HEK293 (cell line): ENCODE results near the gene ADD1.

ENCODE experiments used
- CTCF ChIA-PET: fragments of 350-600 bp; formaldehyde crosslinking; extraction: SDS; loops from one replicate; lab custom pipeline; 2021; ENCODE audit warnings: antibody characterized with exemption; lab: Yijun Ruan, JAX
- POLR2A ChIA-PET: fragments of 300-600 bp; formaldehyde crosslinking; extraction: SDS; loops from one replicate; lab custom pipeline; 2020; ENCODE audit warnings: antibody characterized with exemption, inconsistent platforms; lab: Yijun Ruan, JAX
- H3K27ac ChIP-seq: fragments of 200-500 bp; sonication (Bioruptor generic); 2 replicates; pipeline ENCODE4 v1.5.1; 2014; ENCODE audit warnings: low read depth, low read length, control low read depth, inconsistent platforms; ENCODE audit errors: extremely low read depth
- H3K36me3 ChIP-seq, 2 experiments: fragments of 200-500 bp in 1 of 2; sonication (Bioruptor generic) in 1 of 2; 1 replicate in 1 of 2; 2 replicates in 1 of 2; pipeline ENCODE4 v1.5.1; 2014 to 2017; ENCODE audit warnings: inconsistent platforms in 2 of 2, low read length in 2 of 2; ENCODE audit not compliant: control insufficient read depth in 2 of 2, insufficient read depth in 1 of 2
- H3K4me1 ChIP-seq: fragments of 200-500 bp; sonication (Bioruptor generic); 2 replicates; pipeline ENCODE4 v1.5.1; 2014; ENCODE audit warnings: mild to moderate bottlenecking, low read length, inconsistent platforms; ENCODE audit not compliant: control insufficient read depth, insufficient read depth
- H3K4me3 ChIP-seq: 2 replicates; pipeline ENCODE4 v1.5.1; 2011; ENCODE audit warnings: low read depth, mild to moderate bottlenecking, control low read depth, low read length, moderate library complexity
- H3K9me3 ChIP-seq: fragments of 200-500 bp; sonication (Bioruptor generic); 2 replicates; pipeline ENCODE4 v1.5.1; 2014; ENCODE audit warnings: low read depth, low read length, inconsistent platforms; ENCODE audit not compliant: control insufficient read depth, insufficient read depth
- KLF1 ChIP-seq: fragments of 450-650 bp; formaldehyde crosslinking; IDR thresholded peaks from 2 replicates; pipeline ENCODE4 v1.5.1; 2016; ENCODE audit warnings: missing biosample characterization, missing genetic modification characterization
- RBAK ChIP-seq: fragments of 450-650 bp; formaldehyde crosslinking; IDR thresholded peaks from 2 replicates; pipeline ENCODE4 v1.5.1; 2016; ENCODE audit warnings: missing biosample characterization, missing genetic modification characterization
- REPIN1 ChIP-seq: fragments of 450-650 bp; formaldehyde crosslinking; IDR thresholded peaks from 2 replicates; pipeline ENCODE4 v1.5.1; 2017; ENCODE audit warnings: missing biosample characterization, missing genetic modification characterization, low read depth
- ZBTB21 ChIP-seq: fragments of 450-650 bp; formaldehyde crosslinking; IDR thresholded peaks from 2 replicates; pipeline ENCODE4 v1.5.1; 2017; ENCODE audit warnings: missing biosample characterization, missing genetic modification characterization
- ZBTB7A ChIP-seq: fragments of 450-650 bp; formaldehyde crosslinking; IDR thresholded peaks from 2 replicates; pipeline ENCODE4 v1.5.1; 2016; ENCODE audit warnings: low read depth, missing biosample characterization, missing genetic modification characterization
- ZFP69B ChIP-seq: fragments of 450-650 bp; formaldehyde crosslinking; IDR thresholded peaks from 2 replicates; pipeline ENCODE4 v1.5.1; 2016; ENCODE audit warnings: missing biosample characterization, missing genetic modification characterization
- ZNF121 ChIP-seq: fragments of 450-650 bp; formaldehyde crosslinking; IDR thresholded peaks from 2 replicates; pipeline ENCODE4 v1.5.1; 2016; ENCODE audit warnings: missing biosample characterization, missing genetic modification characterization
- ZNF2 ChIP-seq: fragments of 450-650 bp; formaldehyde crosslinking; IDR thresholded peaks from 2 replicates; pipeline ENCODE4 v1.5.1; 2016; ENCODE audit warnings: missing biosample characterization, missing genetic modification characterization
- ZNF211 ChIP-seq: fragments of 450-650 bp; formaldehyde crosslinking; IDR thresholded peaks from 2 replicates; pipeline ENCODE4 v1.5.1; 2016; ENCODE audit warnings: low read depth, missing biosample characterization, missing genetic modification characterization
- ZNF274 ChIP-seq, 2 experiments: fragments of 200-500 bp in 1 of 2; fragments of 450-650 bp in 1 of 2; sonication (Bioruptor generic) in 1 of 2; formaldehyde crosslinking in 1 of 2; IDR thresholded peaks; 2 replicates each; pipeline versions ENCODE4 v1.5.1 to v1.6.1; 2014 to 2016; ENCODE audit warnings: borderline replicate concordance in 1 of 2, inconsistent platforms in 1 of 2, low read length in 1 of 2, missing biosample characterization in 1 of 2, missing genetic modification characterization in 1 of 2
- ZNF514 ChIP-seq: fragments of 450-650 bp; formaldehyde crosslinking; IDR thresholded peaks from 2 replicates; pipeline ENCODE4 v1.5.1; 2016; ENCODE audit warnings: missing biosample characterization, missing genetic modification characterization
- ZNF529 ChIP-seq: fragments of 450-650 bp; formaldehyde crosslinking; IDR thresholded peaks from 2 replicates; pipeline ENCODE4 v1.5.1; 2017; ENCODE audit warnings: missing genetic modification characterization, missing biosample characterization; ENCODE audit not compliant: insufficient replicate concordance
- ZNF701 ChIP-seq: fragments of 450-650 bp; formaldehyde crosslinking; IDR thresholded peaks from 2 replicates; pipeline ENCODE4 v1.5.1; 2016; ENCODE audit warnings: missing biosample characterization, missing genetic modification characterization
- ZNF747 ChIP-seq: fragments of 450-650 bp; formaldehyde crosslinking; IDR thresholded peaks from 2 replicates; pipeline ENCODE4 v1.5.1; 2016; ENCODE audit warnings: missing biosample characterization, missing genetic modification characterization
- ZNF768 ChIP-seq: fragments of 450-650 bp; formaldehyde crosslinking; IDR thresholded peaks from 2 replicates; pipeline ENCODE4 v1.5.1; 2018; ENCODE audit warnings: missing biosample characterization, mild to moderate bottlenecking, missing genetic modification characterization
- TF ChIP-seq, protein P1 (sequence below): IDR thresholded peaks from 2 replicates; pipeline ENCODE4 v1.6.1; 2011; ENCODE audit warnings: mild to moderate bottlenecking, low read depth, low read length, borderline replicate concordance
- TF ChIP-seq, protein P2 (sequence below): fragments of 450-650 bp; formaldehyde crosslinking; IDR thresholded peaks from 2 replicates; pipeline ENCODE4 v1.5.1; 2017; ENCODE audit warnings: missing biosample characterization, missing genetic modification characterization
- TF ChIP-seq, protein P3 (sequence below): fragments of 450-650 bp; formaldehyde crosslinking; IDR thresholded peaks from 2 replicates; pipeline ENCODE4 v1.5.1; 2016; ENCODE audit warnings: missing biosample characterization, missing genetic modification characterization, low read depth
- TF ChIP-seq, protein P4 (sequence below): fragments of 450-650 bp; formaldehyde crosslinking; IDR thresholded peaks from 2 replicates; pipeline ENCODE4 v1.5.1; 2017; ENCODE audit warnings: missing biosample characterization, missing genetic modification characterization
- TF ChIP-seq, protein P5 (sequence below): fragments of 450-650 bp; formaldehyde crosslinking; IDR thresholded peaks from 2 replicates; pipeline ENCODE4 v1.5.1; 2016; ENCODE audit warnings: missing biosample characterization, missing genetic modification characterization

ADD1 gene

DNA sequence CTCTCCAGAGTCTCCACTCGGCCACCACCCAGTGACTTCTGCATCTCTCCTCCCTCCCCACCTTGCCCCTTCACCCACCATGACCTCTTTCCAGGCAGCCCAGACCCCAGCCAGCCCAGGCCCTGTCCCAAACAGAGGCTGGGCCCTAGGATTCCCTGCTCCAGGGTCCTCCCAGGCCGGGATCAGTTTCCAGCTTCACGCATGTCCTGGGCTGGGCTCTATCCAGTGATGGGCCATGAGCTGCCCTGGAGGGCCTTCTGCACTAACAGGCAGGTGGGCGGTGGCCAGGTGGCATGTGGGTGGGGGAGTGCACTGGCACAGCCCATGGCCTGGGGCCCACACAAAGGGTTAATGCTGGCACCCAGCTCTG is 20.4 kb upstream of the ADD1 start (continued):
- no peak for TF ChIP-seq ZNF121
- TF ChIP-seq ZBTB7A = no peak
- TF ChIP-seq ZNF529 = no peak
- no peak for TF ChIP-seq ZNF274 (IDR thresholded peaks at IDR 0.05; ENCODE audit: low read length)
- no peak for TF ChIP-seq ZNF274 (tag by site-specific recombination; IDR thresholded peaks at IDR 0.05; ENCODE audit: borderline replicate concordance)

DNA sequence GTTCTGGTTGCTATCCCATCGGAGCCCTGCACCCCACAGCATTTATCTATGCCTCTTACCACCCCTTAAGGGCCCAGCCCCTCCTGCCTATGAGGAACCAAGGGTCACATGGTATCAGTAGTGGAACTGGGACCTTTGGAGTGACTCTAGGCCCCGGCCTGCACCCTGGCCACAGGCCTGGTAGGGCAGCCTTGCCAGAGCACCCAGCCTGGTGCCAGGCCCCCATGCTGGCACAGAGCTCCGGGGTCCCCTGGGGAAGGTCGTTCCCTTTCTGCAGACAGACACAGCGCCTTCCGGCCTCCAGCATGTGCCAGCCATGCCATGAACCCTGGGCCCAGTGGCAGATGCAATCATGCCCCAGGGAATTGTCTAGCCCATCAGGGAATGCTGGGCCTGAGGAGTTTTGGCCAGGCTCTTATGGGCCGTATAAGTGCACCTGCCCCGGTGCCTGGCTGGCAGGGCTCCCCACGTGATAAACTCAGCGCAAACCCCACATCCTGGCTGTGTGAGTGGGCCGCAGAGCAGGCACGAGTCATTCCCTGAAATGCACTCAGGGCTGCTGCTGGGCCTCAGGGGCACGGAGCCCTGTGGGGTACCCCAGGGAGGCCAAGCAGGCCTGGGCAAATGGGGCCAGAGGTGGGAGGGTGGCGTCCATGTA is 19.8 kb upstream of the ADD1 start:
- Histone ChIP-seq H3K27ac (no peak overlapping the region), H3K9me3 (no peaks in the 10 kb centered on the region), H3K4me3 (no peak overlapping the region), H3K4me1 (no peaks in the 10 kb centered on the region), H3K36me3 (peaks cover 0 to 82% of the 10 kb centered on the region in 2 experiments; a peak in 1 of 3 replicates)
- POLR2A ChIA-PET = no interaction called here
- CTCF ChIA-PET = no interaction called here
- TF ChIP-seq ZFP69B (no peak), ZNF2 (tag by site-specific recombination) (no peak), KLF1 (tag by site-specific recombination) (no peak), ZNF701 (no peak), ZBTB21 (tag by site-specific recombination) (no peak), ZNF768 (tag by site-specific recombination) (no peak), RBAK (no peak), REPIN1 (tag by site-specific recombination) (no peak), ZNF211 (no peak), ZNF514 (tag by site-specific recombination) (no peak), ZNF747 (no peak)
- TF ChIP-seq, protein P1, sequence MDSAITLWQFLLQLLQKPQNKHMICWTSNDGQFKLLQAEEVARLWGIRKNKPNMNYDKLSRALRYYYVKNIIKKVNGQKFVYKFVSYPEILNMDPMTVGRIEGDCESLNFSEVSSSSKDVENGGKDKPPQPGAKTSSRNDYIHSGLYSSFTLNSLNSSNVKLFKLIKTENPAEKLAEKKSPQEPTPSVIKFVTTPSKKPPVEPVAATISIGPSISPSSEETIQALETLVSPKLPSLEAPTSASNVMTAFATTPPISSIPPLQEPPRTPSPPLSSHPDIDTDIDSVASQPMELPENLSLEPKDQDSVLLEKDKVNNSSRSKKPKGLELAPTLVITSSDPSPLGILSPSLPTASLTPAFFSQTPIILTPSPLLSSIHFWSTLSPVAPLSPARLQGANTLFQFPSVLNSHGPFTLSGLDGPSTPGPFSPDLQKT = no peak
- TF ChIP-seq, protein P2, sequence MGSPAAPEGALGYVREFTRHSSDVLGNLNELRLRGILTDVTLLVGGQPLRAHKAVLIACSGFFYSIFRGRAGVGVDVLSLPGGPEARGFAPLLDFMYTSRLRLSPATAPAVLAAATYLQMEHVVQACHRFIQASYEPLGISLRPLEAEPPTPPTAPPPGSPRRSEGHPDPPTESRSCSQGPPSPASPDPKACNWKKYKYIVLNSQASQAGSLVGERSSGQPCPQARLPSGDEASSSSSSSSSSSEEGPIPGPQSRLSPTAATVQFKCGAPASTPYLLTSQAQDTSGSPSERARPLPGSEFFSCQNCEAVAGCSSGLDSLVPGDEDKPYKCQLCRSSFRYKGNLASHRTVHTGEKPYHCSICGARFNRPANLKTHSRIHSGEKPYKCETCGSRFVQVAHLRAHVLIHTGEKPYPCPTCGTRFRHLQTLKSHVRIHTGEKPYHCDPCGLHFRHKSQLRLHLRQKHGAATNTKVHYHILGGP (tag by site-specific recombination) = no peak
- TF ChIP-seq, protein P3, sequence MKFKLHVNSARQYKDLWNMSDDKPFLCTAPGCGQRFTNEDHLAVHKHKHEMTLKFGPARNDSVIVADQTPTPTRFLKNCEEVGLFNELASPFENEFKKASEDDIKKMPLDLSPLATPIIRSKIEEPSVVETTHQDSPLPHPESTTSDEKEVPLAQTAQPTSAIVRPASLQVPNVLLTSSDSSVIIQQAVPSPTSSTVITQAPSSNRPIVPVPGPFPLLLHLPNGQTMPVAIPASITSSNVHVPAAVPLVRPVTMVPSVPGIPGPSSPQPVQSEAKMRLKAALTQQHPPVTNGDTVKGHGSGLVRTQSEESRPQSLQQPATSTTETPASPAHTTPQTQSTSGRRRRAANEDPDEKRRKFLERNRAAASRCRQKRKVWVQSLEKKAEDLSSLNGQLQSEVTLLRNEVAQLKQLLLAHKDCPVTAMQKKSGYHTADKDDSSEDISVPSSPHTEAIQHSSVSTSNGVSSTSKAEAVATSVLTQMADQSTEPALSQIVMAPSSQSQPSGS (tag by site-specific recombination) = no peak
- TF ChIP-seq, protein P4, sequence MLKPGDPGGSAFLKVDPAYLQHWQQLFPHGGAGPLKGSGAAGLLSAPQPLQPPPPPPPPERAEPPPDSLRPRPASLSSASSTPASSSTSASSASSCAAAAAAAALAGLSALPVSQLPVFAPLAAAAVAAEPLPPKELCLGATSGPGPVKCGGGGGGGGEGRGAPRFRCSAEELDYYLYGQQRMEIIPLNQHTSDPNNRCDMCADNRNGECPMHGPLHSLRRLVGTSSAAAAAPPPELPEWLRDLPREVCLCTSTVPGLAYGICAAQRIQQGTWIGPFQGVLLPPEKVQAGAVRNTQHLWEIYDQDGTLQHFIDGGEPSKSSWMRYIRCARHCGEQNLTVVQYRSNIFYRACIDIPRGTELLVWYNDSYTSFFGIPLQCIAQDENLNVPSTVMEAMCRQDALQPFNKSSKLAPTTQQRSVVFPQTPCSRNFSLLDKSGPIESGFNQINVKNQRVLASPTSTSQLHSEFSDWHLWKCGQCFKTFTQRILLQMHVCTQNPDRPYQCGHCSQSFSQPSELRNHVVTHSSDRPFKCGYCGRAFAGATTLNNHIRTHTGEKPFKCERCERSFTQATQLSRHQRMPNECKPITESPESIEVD = no peak
- TF ChIP-seq, protein P5, sequence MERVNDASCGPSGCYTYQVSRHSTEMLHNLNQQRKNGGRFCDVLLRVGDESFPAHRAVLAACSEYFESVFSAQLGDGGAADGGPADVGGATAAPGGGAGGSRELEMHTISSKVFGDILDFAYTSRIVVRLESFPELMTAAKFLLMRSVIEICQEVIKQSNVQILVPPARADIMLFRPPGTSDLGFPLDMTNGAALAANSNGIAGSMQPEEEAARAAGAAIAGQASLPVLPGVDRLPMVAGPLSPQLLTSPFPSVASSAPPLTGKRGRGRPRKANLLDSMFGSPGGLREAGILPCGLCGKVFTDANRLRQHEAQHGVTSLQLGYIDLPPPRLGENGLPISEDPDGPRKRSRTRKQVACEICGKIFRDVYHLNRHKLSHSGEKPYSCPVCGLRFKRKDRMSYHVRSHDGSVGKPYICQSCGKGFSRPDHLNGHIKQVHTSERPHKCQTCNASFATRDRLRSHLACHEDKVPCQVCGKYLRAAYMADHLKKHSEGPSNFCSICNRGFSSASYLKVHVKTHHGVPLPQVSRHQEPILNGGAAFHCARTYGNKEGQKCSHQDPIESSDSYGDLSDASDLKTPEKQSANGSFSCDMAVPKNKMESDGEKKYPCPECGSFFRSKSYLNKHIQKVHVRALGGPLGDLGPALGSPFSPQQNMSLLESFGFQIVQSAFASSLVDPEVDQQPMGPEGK = no peak
